NCI-H187 treated with DMSO at 0.1 percent for 48 hours (cell line): Measurements from ENCODE around the gene MAML2.
"Not testable (repeated sequence)": the region's sequence is repeated elsewhere in the genome, so short reads cannot be mapped to it uniquely, and the experiment has no call there.

Source experiments
- DNase-seq: peaks from one replicate; lab custom pipeline; 2025; lab: John Stamatoyannopoulos, UW

Gene MAML2

GRCh38 chr11:96186806-96187205 lies 156.2 kb downstream of the MAML2 start:
- DNase-seq = no peak

GRCh38 chr11:96185220-96185768 lies 157.7 kb downstream of the MAML2 start:
- no peak for DNase-seq

DNA sequence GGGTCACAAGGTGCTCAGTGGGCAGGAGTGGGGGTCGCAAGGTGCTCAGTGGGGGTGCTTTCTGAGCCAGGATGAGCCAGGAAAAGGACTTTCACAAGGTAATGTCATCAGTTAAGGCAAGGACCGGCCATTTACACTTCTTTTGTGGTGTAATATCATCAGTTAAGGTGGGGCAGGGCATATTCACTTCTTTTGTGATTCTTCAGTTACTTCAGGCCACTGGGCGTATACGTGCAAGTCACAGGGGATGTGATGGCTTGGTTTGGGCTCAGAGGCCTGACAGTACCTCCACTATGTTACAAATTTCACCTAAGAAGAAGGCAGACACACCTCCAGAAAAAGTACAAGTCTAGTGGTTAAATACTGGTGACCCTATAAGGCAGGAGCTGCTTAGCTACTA lies 162.1 kb downstream of the MAML2 start:
- DNase-seq = not testable (repeated sequence)

DNA sequence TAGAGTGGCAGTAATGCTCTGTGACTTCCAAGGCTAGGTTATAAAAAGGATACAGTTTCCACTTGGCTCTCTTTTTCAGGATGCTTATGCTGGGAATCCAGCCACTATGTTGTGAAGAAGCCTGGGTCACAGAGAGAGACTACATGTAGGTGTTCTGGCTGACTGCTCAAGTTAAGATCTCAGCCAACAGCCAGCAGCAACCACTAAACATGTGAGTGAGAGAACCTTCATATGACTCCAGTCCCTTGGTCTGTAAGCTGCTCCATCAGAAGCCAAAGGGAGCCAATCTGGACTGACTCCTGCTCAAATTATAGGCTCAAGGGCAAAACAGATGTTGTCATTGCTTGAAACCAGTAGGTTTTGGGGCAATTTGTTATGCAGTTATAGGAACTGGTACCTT lies 162.7 kb downstream of the MAML2 start:
- no peak for DNase-seq

DNA sequence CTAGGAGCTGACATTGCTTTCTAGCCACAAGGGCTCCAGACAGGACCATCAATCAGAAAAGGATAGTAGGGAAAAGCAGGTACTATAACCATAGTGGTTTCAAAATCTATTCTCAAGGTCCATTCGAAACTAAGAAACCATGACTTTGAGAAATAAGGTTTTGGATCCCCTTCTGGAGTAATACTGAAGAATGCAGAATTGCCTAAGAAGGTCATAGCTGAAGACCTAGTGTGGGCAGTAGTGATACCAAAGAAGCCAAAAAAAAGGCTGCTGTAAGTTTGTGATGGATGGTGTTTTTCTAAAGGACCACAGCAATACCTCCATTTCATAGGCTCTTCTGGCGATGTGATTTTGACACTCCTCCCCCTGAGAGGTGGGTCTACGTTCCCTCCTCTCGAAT lies 163.1 kb downstream of the MAML2 start:
- DNase-seq = no peak

DNA sequence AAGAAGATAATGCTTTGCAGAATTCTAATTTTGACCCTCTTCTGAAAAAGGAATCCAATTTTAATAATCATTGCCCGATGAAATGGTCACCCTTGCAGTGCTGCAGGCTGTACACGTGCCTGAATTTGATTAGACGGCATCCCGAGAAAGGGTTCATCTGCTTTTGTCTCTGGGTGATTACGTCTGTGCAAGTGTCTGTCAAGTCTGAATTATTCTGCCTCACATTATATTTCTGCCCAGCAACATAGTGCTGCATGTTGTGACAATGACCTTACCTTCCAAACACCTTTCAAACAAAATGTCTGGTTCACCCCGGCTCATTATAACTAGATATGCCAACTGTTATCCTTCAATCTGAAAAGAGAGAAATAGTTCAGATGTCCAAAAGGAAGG lies 164.1 kb downstream of the MAML2 start:
- DNase-seq = no peak

GRCh38 chr11:96178049-96178886 lies 164.7 kb downstream of the MAML2 start:
- no peak for DNase-seq

DNA sequence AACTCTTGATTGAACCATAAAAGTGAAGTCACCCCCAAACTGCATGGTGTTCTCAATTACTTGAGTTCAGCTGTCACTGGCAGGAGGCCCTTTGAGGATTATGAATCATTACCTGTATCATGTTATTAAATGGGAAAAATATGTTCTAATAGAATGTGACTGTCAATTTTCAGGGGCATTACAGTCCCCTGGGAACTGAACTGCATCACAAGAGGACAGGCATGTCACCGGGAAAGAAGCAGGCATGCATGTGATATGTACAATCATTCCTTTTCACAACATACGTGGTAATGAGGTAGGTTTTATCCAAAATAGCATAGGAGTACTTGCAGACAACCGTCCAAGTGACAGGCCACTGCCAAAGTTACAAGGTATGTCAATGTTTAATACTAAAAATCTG lies 165.8 kb downstream of the MAML2 start:
- DNase-seq = no peak

- DNase-seq = no peak
Measured at GRCh38 chr11:96173906-96174305, 169.1 kb downstream of the MAML2 start.

- DNase-seq = no peak
Measured at GRCh38 chr11:96173422-96173821, 169.6 kb downstream of the MAML2 start.

DNA sequence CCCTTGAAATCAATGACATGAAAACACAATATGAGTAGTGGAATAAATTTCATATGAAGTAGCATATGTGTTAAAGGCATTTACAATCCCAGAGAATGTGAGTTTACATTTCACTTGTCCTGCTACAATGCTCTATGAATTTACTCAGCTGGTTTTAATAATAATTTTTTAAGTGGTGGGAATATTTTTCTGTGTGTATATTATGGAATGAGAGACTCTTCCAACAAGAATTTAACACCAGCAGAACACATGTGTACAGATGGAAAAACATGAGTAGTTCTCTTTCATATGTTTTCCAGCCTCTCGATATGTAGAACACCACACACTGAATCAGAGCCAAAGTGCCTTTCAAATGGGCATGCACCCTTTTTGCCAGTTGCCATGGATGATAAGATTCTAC lies 170.4 kb downstream of the MAML2 start:
- no peak for DNase-seq

DNA sequence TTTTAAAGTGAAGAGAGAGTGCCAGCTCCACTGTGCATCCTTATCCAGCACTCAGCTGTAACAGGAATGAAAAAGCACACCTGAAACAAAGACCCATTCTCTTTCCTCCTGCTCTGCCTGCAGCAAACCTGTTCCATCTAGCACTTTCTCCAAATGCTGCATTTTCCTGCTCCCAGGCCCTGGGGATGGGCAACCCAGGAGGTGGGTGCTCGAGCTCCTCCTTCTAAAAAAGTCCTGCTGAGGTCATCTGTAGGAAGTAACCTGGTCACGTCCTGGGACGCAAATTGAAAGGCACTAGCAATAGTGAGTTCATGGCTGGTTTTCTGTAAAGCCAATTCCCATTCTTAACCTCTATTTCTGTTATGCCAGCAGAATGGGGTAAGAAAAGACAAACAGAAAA lies 173.7 kb downstream of the MAML2 start:
- DNase-seq = no peak

DNA sequence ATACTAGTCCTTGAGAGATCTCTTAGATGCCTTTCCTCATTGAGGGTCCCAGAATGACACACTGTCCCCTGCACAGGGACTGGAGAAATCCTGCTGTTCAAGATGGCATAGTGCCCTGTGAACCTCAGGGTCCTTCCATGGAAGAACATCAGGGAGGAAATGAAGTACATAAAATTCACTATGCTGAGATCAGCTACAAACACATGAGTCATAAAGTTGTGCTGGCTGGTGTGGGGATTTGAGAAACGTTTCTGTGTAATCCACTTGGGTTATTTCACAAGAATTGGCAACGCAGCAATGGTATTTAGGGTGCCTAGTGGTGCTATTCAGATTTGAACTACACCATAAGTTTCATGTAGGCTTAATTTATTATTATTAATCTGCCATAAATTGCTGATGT lies 174.4 kb downstream of the MAML2 start:
- no peak for DNase-seq

DNA sequence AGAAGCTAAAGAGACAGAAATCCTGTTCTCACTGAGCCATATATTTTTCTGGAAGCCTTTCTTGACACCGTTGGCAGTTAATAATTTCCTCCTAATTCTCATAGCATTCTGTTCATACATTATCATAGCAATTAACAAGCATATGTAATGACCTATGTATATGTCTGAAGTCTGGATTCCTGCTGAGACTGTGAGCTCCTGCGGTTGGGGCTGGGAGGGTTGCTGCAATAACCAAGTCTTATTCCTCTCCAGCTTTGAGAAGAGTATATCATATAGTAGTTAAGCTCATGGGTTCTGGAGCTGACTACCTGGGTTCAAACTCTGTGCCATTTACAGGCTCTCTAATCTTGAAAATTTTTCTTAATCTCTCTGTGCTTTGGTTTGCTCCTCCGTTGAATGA lies 175.2 kb downstream of the MAML2 start:
- DNase-seq = no peak

GRCh38 chr11:96167203-96167758 lies 175.7 kb downstream of the MAML2 start:
- no peak for DNase-seq

- no peak for DNase-seq
Measured at GRCh38 chr11:96162816-96163499, 180.0 kb downstream of the MAML2 start.

GRCh38 chr11:96161307-96162089 lies 181.5 kb downstream of the MAML2 start:
- DNase-seq = no peak

- no peak for DNase-seq
Measured at GRCh38 chr11:96160732-96161306, 182.2 kb downstream of the MAML2 start.

GRCh38 chr11:96159968-96160367 lies 183.0 kb downstream of the MAML2 start:
- no peak for DNase-seq

DNA sequence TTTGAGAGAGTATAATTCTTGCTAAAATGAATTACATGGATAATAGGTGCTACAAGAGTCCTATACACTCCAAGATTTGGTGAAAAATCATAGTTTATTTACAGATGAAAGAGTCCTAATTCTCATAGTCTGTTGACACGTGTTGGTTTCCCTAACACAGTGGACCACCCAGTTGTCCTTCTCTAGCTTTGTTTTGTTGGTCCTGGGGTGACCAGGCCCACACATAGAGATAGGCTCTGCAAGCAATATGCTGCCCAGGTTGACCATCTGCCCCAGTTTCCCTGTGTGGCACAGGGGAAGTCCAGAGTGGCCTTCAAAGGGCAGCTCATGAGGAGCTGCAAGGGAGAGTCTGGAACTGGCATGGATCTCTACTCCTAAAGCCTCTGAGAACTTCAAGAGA lies 184.9 kb downstream of the MAML2 start:
- no peak for DNase-seq

DNA sequence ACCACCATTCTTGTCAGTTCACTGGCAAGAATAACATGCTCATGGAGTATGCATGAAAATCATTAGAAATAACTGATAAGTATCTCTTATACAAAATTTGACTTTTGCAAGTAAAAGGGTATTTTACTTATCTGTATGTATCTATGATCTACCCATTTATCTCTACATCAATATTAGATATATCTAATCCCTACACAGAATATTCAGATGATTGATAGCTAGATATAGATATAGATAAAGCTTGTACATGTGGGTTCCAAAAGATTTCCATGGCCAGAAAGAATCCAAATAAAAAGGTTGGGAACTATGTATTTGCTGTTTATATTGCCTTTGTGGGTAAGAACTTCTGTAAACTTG lies 185.5 kb downstream of the MAML2 start:
- DNase-seq = no peak

GRCh38 chr11:96156379-96156722 lies 186.6 kb downstream of the MAML2 start:
- no peak for DNase-seq
